Gastrocnemius medialis (tissue), 4 donors: ENCODE results near the gene DSE. TPM values are rescaled to one million over a fixed set of nuclear protein-coding genes. Genes with fewer than 3 reads are reported as not detected.

ENCODE experiments used
- ATAC-seq, 2 donors: fragments of 150-250 bp; one replicate each; pipeline ENCODE4 v1.9.1; 2016
- DNase-seq, 2 donors: peaks; one replicate each; pipeline ENCODE4 v3.0.0-alpha.2; 2019
- H3K27ac ChIP-seq, 4 donors: fragments of 200-600 bp; sonication (generic); 1 replicate in 1 of 4; 2 replicates in 3 of 4; pipeline ENCODE4 v1.5.1; 2016 to 2018; ENCODE audit warnings: mild to moderate bottlenecking in 2 of 4, moderate library complexity in 1 of 4
- H3K27me3 ChIP-seq, 3 donors: fragments of 200-600 bp; sonication (generic) in 2 of 3; 1 replicate in 1 of 3; 2 replicates in 2 of 3; pipeline versions ENCODE4 v1.5.1 to v1.6.0; 2016 to 2019; ENCODE audit warnings: mild to moderate bottlenecking in 1 of 3, moderate library complexity in 1 of 3
- H3K36me3 ChIP-seq, 2 donors: fragments of 200-600 bp; sonication (generic) in 1 of 2; one replicate each; pipeline ENCODE4 v1.5.1; 2017 to 2018
- H3K4me1 ChIP-seq, 2 donors: fragments of 200-600 bp; sonication (generic) in 1 of 2; one replicate each; pipeline ENCODE4 v1.5.1; 2016 to 2017; ENCODE audit warnings: mild to moderate bottlenecking in 2 of 2
- H3K4me3 ChIP-seq, 4 donors: fragments of 200-600 bp; sonication (generic) in 3 of 4; 1 replicate in 1 of 4; 2 replicates in 3 of 4; pipeline ENCODE4 v1.5.1; 2016 to 2019; ENCODE audit warnings: mild to moderate bottlenecking in 2 of 4
- H3K9me3 ChIP-seq, 3 donors: fragments of 200-600 bp; sonication (generic) in 2 of 3; 1 replicate in 1 of 3; 2 replicates in 2 of 3; pipeline ENCODE4 v1.5.1; 2016 to 2019
- POLR2A ChIP-seq, 2 donors: fragments of 450-650 bp; IDR thresholded peaks; one replicate each; pipeline ENCODE4 v1.6.1; 2017; ENCODE audit warnings: antibody characterized with exemption in 2 of 2, mild to moderate bottlenecking in 2 of 2, moderate library complexity in 2 of 2
- in situ Hi-C, 4 donors: fragments of 200-750 bp; cut with MboI; loops; one replicate each; pipeline versions ENCODE4 v1.15.0 to v1.8.0; 2017; ENCODE audit warnings: low sequenced_read_pairs in 4 of 4
- intact Hi-C: fragments of 100-400 bp; cut with DNase I; formaldehyde crosslinking; loops from one replicate; pipeline ENCODE4 v1.15.1; 2023; ENCODE audit warnings: low total_unique reads
- total RNA-seq, 4 donors: library from RNA; depleted of rRNA; stranded (reverse); fragments of >200 nt; gene quantifications; one replicate each; pipeline versions ENCODE4 v1.1.0 to v1.2.3, GENCODE V29; 2016
- TF ChIP-seq, protein P1 (sequence below), 5 experiments: fragments of 450-650 bp in 3 of 5; fragments of 200-600 bp in 2 of 5; sonication (generic) in 2 of 5; IDR thresholded peaks in 4 of 5; conservative IDR thresholded peaks in 1 of 5; 1 replicate in 4 of 5; 2 replicates in 1 of 5; pipeline ENCODE4 v1.5.1; 2016 to 2019; ENCODE audit warnings: antibody characterized with exemption in 5 of 5, mild to moderate bottlenecking in 3 of 5, moderate library complexity in 3 of 5

Gene DSE
- total RNA-seq, 4 donors from 2014 or later = 9.6 to 14.8 (median 11.8) TPM

GRCh38 chr6:116426551-116426950 lies 55.8 kb downstream of the DSE start:
- in situ Hi-C loops = no loop called here
- Histone ChIP-seq H3K36me3 (peaks cover 0 to 14% of the 10 kb centered on the region in 2 donors), H3K9me3 (no peaks in the 10 kb centered on the region), H3K27me3 (no peaks in the 10 kb centered on the region), H3K4me3 (no peak overlapping the region), H3K27ac (no peak overlapping the region), H3K4me1 (no peaks in the 10 kb centered on the region)
- ATAC-seq (no peak), DNase-seq (no peak)
- TF ChIP-seq, protein P1, sequence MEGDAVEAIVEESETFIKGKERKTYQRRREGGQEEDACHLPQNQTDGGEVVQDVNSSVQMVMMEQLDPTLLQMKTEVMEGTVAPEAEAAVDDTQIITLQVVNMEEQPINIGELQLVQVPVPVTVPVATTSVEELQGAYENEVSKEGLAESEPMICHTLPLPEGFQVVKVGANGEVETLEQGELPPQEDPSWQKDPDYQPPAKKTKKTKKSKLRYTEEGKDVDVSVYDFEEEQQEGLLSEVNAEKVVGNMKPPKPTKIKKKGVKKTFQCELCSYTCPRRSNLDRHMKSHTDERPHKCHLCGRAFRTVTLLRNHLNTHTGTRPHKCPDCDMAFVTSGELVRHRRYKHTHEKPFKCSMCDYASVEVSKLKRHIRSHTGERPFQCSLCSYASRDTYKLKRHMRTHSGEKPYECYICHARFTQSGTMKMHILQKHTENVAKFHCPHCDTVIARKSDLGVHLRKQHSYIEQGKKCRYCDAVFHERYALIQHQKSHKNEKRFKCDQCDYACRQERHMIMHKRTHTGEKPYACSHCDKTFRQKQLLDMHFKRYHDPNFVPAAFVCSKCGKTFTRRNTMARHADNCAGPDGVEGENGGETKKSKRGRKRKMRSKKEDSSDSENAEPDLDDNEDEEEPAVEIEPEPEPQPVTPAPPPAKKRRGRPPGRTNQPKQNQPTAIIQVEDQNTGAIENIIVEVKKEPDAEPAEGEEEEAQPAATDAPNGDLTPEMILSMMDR (IDR thresholded peaks at IDR 0.05 in 4 of 5, conservative IDR thresholded peaks at IDR 0.05 in 1 of 5) = no peak
- no peak for TF ChIP-seq POLR2A (IDR thresholded peaks at IDR 0.05)
- intact Hi-C loops = no loop called here

- no peaks in the 10 kb centered on the region for H3K4me1 ChIP-seq
- intact Hi-C loops = no loop called here
- ATAC-seq = no peak
- H3K27ac ChIP-seq = no peak overlapping the region
- H3K4me3 ChIP-seq = no peak overlapping the region
- no peaks in the 10 kb centered on the region for H3K9me3 ChIP-seq
- TF ChIP-seq POLR2A (IDR thresholded peaks at IDR 0.05) = no peak
- TF ChIP-seq, protein P1 (IDR thresholded peaks at IDR 0.05 in 4 of 5, conservative IDR thresholded peaks at IDR 0.05 in 1 of 5) = no peak
- peaks cover 0 to 23% of the 10 kb centered on the region in 2 donors for H3K36me3 ChIP-seq
- no peaks in the 10 kb centered on the region for H3K27me3 ChIP-seq
- DNase-seq = no peak
- in situ Hi-C loops = no loop called here
These were observed 58.4 kb downstream of the DSE start for GRCh38 chr6:116429111-116429510.

DNA sequence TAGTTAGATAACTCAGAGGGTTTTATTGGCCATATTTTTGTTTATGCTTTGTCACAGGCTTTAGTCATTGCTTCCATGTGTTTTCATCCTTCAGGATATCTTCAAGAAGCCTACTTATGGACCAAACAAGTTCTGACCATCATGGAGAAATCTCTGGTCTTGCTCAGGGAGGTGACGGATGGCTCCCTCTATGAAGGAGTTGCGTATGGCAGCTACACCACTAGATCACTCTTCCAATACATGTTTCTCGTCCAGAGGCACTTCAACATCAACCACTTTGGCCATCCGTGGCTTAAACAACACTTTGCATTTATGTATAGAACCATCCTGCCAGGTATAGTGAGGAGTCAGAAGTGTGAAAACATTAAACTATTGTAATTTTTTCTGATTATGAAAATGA lies 60.1 kb downstream of the DSE start:
- Histone ChIP-seq H3K4me1 (no peaks in the 10 kb centered on the region), H3K36me3 (peaks cover 0 to 23% of the 10 kb centered on the region in 2 donors), H3K27ac (no peak overlapping the region), H3K9me3 (no peaks in the 10 kb centered on the region), H3K27me3 (no peaks in the 10 kb centered on the region), H3K4me3 (no peak overlapping the region)
- in situ Hi-C loops = no loop called here
- intact Hi-C loops = no loop called here
- no peak for DNase-seq
- no peak for ATAC-seq
- TF ChIP-seq POLR2A (IDR thresholded peaks at IDR 0.05) = no peak
- TF ChIP-seq, protein P1 (IDR thresholded peaks at IDR 0.05 in 4 of 5, conservative IDR thresholded peaks at IDR 0.05 in 1 of 5) = no peak

GRCh38 chr6:116431964-116432595 lies 61.3 kb downstream of the DSE start:
- Histone ChIP-seq H3K36me3 (peaks cover 0 to 29% of the 10 kb centered on the region in 2 donors), H3K4me3 (no peak overlapping the region), H3K27ac (no peak overlapping the region), H3K9me3 (no peaks in the 10 kb centered on the region), H3K4me1 (no peaks in the 10 kb centered on the region), H3K27me3 (no peaks in the 10 kb centered on the region)
- in situ Hi-C loops = no loop called here
- DNase-seq (no peak), ATAC-seq (no peak)
- TF ChIP-seq, protein P1 (IDR thresholded peaks at IDR 0.05 in 4 of 5, conservative IDR thresholded peaks at IDR 0.05 in 1 of 5) = no peak
- no peak for TF ChIP-seq POLR2A (IDR thresholded peaks at IDR 0.05)
- intact Hi-C loops = no loop called here
